AG09319 (cell line): ENCODE results near the gene PCNT.
"Not testable (repeated sequence)": the region's sequence is repeated elsewhere in the genome, so short reads cannot be mapped to it uniquely, and the experiment has no call there.

Experiments
- DNase-seq: peaks from one replicate; pipeline ENCODE4 v3.0.0-alpha.2; 2010; ENCODE audit warnings: low read depth; ENCODE audit errors: extremely low read depth
- TF ChIP-seq, protein P1 (sequence below): IDR thresholded peaks from 2 replicates; pipeline ENCODE4 v1.5.1; 2011; ENCODE audit warnings: low read depth, mild to moderate bottlenecking, inconsistent platforms, low read length, moderate library complexity

The PCNT gene

DNA sequence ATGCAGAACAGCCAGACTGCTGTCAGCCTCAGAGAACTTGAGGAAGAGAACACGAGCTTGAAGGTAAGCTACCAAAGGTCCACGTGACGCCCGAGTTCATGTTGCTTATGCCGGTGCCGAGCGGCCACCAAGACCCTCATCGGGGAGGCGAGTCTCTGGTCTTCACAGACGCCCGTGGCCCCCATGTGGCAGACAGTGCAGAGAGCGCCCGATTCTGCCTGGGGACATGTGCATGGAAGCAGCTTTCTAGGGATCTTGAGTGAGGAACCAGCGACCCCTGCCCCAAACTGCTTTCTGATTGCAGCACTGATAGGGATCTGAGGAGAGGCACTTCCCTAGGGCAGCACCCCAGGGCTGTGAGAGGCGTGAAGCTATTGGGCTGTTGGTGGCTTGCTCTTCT, 78.5 kb downstream of the PCNT start:
- TF ChIP-seq, protein P1, sequence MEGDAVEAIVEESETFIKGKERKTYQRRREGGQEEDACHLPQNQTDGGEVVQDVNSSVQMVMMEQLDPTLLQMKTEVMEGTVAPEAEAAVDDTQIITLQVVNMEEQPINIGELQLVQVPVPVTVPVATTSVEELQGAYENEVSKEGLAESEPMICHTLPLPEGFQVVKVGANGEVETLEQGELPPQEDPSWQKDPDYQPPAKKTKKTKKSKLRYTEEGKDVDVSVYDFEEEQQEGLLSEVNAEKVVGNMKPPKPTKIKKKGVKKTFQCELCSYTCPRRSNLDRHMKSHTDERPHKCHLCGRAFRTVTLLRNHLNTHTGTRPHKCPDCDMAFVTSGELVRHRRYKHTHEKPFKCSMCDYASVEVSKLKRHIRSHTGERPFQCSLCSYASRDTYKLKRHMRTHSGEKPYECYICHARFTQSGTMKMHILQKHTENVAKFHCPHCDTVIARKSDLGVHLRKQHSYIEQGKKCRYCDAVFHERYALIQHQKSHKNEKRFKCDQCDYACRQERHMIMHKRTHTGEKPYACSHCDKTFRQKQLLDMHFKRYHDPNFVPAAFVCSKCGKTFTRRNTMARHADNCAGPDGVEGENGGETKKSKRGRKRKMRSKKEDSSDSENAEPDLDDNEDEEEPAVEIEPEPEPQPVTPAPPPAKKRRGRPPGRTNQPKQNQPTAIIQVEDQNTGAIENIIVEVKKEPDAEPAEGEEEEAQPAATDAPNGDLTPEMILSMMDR: no peak; the same call in 1 of the 2 replicates
- DNase-seq: no peak

DNA sequence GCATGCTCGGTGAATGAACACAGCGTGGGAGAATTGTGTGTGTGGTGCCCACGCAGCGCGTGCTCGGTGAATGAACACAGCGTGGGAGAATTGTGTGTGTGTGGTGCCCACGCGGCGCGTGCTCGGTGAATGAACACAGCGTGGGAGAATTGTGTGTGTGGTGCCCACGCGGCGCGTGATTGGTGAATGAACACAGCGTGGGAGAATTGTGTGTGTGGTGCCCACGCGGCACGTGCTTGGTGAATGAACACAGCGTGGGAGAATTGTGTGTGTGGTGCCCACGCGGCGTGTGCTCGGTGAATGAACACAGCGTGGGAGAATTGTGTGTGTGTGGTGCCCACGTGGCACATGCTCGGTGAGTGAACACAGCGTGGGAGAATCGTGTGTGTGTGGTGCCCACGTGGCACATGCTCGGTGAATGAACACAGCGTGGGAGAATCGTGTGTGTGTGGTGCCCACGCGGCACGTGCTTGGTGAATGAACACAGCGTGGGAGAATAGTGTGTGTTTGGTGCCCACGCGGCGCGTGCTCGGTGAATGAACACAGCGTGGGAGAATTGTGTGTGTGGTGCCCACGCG, 79.4 kb downstream of the PCNT start:
- not testable (repeated sequence) for DNase-seq

DNA sequence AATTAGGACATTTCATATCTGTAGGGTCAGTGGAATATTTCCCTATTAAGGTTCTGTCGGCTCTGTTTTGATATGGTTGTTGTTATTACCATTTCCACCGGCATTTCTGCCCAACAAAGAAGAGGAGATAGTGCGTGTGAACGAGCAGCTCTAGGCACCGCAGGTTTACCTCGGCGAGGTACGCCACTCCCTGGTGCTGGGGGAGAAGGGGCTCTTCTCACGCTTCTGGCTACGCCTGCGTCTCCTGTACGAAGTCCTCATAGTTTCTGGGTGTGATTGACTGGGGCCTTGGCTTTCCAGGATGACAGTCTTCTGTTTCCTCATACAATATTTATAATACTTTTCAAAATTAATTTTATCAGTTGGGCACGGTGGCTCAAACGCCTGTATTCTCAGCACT, 80.3 kb downstream of the PCNT start:
- TF ChIP-seq, protein P1: no peak
- DNase-seq: no peak

DNA sequence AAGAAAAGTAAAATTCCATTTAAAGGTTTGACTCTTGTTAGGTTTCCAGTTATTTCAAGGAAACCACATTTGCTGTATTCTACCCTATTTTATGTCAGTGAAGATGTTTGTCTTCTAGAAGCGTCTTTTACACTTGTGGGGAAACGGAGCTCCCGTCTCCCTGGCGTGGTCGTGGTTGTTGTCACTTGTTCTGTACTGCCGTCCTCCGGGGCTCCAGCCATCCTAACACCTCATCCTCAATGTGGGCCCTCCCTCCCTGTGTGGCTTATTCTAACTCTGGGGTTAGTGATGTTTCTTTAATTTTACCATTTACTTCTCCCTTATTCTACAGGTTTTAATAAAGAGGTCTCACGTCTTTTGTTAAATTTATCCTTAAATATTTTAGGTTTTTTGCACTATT, 82.0 kb downstream of the PCNT start:
- TF ChIP-seq, protein P1: no peak
- no peak for DNase-seq

DNA sequence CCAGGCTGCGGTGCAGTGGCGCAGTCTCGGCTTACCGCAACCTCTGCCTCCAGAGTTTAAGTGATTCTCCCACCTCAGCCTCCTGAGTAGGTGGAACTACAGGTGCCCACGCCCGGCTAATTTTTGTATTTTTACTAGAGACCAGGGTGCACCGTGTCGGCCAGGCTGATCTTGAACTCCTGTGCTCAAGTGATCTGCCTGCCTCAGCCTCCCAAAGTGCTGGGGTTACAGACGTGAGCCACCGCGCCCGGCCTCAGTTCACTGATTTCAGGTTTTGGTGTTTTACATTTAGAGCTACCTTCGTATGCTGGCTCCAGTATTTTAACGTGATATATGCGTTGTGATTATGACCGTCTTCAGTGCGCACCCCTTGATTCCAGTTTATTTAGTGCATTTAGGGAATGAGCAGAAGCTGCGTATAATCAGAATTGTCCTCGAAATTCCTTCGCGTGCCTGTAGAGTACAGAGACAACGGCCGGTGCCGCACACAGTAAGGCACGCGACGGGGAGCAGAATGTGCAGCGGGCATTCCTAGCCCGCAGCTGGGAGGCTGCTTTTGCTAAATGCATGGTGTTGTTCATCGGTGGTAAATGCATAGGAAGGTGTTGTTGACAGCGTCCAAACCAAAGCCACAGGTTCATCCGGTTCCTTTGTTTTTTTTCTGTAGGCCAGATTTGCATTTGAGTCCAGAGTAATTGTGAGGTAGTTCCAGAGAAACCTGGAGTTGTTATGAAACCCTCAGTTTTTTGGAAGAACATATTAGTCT, 85.9 kb downstream of the PCNT start:
- no peak for DNase-seq
- TF ChIP-seq, protein P1: no peak

DNA sequence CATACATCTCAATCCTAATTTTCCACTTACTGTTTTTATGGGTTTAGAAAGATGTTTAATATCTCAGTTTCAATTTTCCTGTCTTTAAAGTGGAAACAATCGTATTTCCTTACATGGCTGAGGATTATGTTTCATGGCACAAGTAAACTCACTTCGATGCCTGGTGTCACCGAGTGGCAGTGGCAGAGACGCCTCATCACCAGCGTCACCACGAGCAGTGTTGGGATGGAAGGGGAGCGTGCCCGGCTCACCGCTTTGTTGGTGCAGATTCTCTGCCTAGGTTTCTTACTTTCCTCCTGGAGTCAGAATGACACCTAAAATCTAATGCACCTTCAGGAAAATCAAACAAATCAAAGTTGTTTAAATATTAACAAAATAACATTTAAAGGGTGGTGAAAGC, 86.6 kb downstream of the PCNT start:
- TF ChIP-seq, protein P1: no peak

DNA sequence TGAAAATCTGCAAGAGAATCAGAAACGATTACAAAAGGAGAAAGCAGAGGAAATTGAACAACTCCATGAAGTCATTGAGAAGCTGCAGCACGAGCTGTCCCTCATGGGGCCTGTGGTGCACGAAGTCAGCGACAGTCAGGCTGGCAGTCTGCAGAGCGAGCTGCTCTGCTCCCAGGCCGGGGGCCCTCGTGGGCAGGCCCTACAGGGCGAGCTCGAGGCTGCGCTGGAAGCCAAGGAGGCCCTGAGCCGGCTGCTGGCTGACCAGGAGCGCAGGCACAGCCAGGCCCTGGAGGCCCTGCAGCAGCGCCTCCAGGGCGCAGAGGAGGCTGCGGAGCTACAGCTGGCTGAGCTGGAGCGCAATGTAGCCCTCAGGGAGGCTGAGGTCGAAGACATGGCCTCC, 87.3 kb downstream of the PCNT start:
- no peak for DNase-seq

More for the DNA sequence above, 86.6 kb downstream of the PCNT start:
- DNase-seq: no peak

More for the DNA sequence above, 87.3 kb downstream of the PCNT start:
- TF ChIP-seq, protein P1: no peak
